CD4-positive, alpha-beta T cell treated with Interleukin-15 for 1 hour (primary cell): ENCODE measurements around the gene NXF2.
A peak's percentile ranks its signal among the peaks of the same experiment; 100 is the strongest.
"Not testable (repeated sequence)": the region's sequence is repeated elsewhere in the genome, so short reads cannot be mapped to it uniquely, and the experiment has no call there.

Experiments used
- DNase-seq: peaks from one replicate; pipeline ENCODE4 v3.0.0-alpha.2; 2020

The NXF2 gene

GRCh38 chrX:102246893-102247292 lies at the start of gene NXF2:
Gene NXF2, plus strand, starts transcription at chrX:102247167. Its CDS starts 59,912 bp downstream, at chrX:102307079.
- not testable (repeated sequence) for DNase-seq

DNA sequence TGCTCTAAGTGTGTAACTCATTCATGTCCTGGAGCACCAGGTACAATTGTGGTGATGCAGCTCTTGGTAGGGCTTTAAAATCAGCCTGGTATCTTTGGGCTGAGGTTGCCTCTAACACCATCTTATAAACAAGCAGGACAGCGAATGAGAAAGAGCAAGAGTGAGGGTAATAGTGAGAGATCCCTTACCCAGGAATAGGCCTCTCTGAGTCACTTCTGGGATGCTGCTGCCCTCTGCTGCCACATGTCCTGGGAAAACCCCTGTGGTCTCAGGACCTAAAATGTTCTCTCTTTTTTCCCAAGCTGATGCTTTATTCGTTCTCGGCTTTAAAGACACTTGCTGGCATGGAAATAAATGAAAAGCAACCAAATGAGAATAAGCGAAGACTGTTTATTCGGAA lies 39.0 kb upstream of the NXF2 start:
- DNase-seq: not testable (repeated sequence)

DNA sequence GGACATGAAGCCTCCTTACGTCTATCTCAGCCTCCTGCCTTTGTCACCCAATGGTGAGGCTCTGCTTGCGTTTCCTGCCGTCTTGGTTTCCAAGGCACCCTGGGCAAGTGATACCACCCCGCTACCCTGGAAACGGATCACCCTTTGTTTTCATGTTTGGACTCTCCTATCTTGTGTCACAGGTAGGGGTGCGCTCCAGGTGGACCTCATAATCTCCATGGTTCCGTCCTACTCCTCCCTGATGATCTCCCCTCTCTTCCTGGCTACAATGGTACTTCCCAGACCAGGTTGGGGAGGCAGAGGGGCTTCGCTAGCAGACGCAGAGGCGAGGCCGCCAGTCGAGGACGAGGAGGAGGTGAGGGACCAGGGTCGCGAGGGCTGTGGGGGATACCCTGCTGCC lies 32.0 kb upstream of the NXF2 start, which contains the start of gene TCP11X1:
TCP11X1 (plus strand) TSS at position 316 of the 400 bp plus-strand sequence.
- DNase-seq: not testable (repeated sequence)

DNA sequence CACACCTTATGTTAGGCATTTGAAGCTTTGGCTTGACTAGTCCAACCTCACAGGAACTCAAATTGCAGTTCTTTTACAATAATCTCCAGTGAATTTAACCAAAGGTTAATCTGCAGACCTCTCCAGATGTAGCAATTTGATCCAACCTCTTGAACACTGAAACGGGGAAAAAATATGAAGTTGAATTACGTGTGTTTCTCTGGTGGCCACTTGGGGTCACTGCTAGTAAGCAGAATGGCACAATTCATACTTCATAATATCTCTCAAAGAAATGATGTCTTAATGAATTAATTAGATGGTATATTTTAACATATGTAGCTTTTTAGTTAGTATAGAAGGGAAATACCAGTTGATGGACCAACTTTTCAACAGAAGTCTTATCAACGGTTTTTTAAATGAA lies 30.5 kb upstream of the NXF2 start:
- not testable (repeated sequence) for DNase-seq

DNA sequence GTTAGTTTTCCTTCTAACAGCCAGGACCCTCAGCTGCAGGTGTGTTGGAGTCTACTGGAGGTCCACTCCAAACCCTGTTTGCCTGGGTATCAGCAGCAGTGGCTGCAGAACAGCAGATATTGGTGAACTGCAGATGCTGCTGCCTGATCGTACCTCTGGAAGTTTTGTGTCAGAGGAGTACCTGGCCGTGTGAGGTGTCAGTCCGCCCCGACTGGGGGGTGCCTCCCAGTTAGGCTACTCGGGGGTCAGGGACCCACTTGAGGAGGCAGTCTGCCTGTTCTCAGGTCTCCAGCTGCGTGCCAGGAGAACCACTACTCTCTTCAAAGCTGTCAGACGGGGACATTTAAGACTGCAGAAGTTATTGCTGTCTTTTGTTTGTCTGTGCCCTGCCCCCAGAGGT lies 11.3 kb upstream of the NXF2 start:
- peak; percentile 13 for DNase-seq

DNA sequence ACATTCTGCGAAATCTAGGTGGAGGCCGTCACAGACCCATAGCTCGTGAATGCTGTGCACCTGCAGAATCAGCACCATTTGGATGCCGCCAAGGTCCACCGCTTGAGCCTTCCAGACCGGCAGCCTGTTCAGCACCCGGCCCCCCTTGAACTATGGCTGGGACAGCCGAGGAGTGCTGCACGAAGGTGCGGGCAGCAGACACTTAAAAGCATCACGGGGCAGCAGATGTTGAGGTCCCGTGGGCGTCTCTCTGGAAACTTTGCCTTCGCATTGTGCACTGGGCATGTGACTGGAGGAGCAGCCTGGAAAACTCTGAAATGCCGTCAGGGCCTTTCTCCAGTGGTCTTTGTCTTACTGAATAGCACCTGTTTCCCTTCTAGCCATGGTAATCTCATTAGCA lies 6.7 kb upstream of the NXF2 start:
- not testable (repeated sequence) for DNase-seq

- not testable (repeated sequence) for DNase-seq
Measured at GRCh38 chrX:102272231-102272630, 25.3 kb downstream of the NXF2 start.

DNA sequence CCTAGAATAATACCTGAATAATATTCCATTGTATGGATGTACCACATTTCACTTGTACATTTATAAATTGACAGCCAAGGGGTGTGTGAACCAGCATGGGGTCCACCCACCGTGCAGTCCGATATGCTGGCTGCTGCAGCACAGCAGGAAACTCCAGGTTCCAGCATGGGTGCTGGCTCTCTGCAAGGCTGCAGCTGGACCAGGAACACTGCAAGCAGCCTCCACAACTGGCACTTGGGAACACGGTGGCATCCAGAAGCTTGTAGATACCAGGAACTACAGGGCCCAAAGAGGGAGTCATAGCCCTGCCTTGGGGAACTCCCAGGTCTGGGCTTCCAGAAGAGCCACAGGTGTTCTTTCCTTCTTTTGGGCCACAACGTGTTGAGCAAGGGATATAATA lies 91.2 kb downstream of the NXF2 start:
- no peak for DNase-seq

DNA sequence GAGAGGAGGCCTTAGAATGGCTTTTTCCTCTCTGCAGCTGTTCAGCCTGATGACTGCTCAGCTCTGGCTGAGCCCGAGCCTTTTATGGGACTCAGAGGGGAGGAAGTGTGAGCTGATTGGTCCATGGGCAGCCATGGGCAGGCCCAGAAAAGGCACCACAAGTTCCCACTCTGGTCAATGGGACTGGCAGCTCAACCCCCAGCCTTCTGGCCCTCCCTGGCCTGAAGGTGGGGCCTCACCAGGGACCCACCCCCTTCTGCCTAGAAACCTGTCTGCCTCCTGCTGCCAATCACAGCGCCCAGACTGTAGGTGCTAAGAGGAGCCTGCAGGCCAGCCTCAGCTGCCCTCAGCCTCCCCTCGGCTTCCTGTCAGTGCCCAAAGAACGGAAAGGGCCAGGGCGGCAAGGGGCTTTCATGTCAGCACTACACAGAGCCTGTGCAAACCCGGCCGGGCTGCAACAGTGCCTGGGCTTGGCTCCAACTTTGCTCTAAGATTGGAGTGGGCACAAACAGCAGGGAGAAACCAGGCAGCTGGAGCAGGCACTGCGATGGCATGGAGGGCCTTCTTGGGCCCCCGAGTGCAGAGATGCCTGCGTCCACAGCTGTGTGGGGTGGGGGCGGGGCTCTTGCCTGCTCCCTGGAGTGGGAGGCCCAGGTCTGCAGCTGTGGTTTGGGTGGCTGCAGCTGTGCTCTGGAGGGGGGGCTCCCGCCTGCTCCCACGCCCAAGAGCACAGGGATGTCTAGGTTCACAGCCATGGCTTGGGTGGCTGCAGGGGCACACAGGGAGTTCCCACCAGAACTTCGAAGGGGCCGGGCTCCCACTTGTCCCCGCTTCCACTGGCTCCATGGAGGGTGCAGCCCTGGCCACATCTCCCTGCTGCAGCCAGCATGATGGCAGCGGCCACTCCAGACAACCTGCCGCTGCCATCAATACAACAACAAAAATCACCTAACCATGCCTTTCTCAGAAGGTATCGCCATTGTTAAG lies 92.6 kb downstream of the NXF2 start:
- DNase-seq: peak; percentile 17

- no peak for DNase-seq
Measured at GRCh38 chrX:102341867-102342266, 94.9 kb downstream of the NXF2 start.

GRCh38 chrX:102345916-102346315 lies 98.9 kb downstream of the NXF2 start:
- DNase-seq: peak; percentile 30
